ENCODE results near the gene MYH14. TPM values are rescaled to one million over a fixed set of nuclear protein-coding genes. Genes with fewer than 3 reads are reported as not detected.

The MYH14 gene
- total RNA-seq, 1 donor from 2014 or later: 146 TPM

GRCh38 chr19:50301607-50301971, 98.2 kb downstream of the MYH14 start:
- DNase-seq (peak; percentile 42), ATAC-seq (no peak)
- Histone ChIP-seq H3K27ac (no peak overlapping the region), H3K4me1 (no peaks in the 10 kb centered on the region), H3K36me3 (no peaks in the 10 kb centered on the region), H3K4me3 (no peak overlapping the region), H3K9me3 (no peaks in the 10 kb centered on the region), H3K27me3 (no peaks in the 10 kb centered on the region)
- no peak for TF ChIP-seq CTCF (IDR thresholded peaks at IDR 0.05)
- intact Hi-C loops (cut with DNase I): no loop called here

- intact Hi-C loops (cut with DNase I): no loop called here
- no peak for TF ChIP-seq CTCF (IDR thresholded peaks at IDR 0.05)
- Histone ChIP-seq H3K27me3 (no peaks in the 10 kb centered on the region), H3K36me3 (no peaks in the 10 kb centered on the region), H3K27ac (no peak overlapping the region), H3K9me3 (no peaks in the 10 kb centered on the region), H3K4me1 (no peaks in the 10 kb centered on the region), H3K4me3 (no peak overlapping the region)
- no peak for ATAC-seq
- no peak for DNase-seq
Measured at GRCh38 chr19:50303558-50303957, 100.1 kb downstream of the MYH14 start.

- H3K4me3 ChIP-seq: no peak overlapping the region
- H3K27ac ChIP-seq: no peak overlapping the region
- intact Hi-C loops (cut with DNase I): no loop called here
- no peaks in the 10 kb centered on the region for H3K4me1 ChIP-seq
- no peak for TF ChIP-seq CTCF (IDR thresholded peaks at IDR 0.05)
- H3K9me3 ChIP-seq: no peaks in the 10 kb centered on the region
- no peak for ATAC-seq
- peak; percentile 46 for DNase-seq
- H3K27me3 ChIP-seq: peaks cover 37% of the 10 kb centered on the region
- no peaks in the 10 kb centered on the region for H3K36me3 ChIP-seq
Measured at GRCh38 chr19:50308991-50309390, 105.6 kb downstream of the MYH14 start.

GRCh38 chr19:50309396-50310125, 106.1 kb downstream of the MYH14 start:
- intact Hi-C loops (cut with DNase I): no loop called here
- Histone ChIP-seq H3K9me3 (no peaks in the 10 kb centered on the region), H3K4me3 (no peak overlapping the region), H3K27ac (no peak overlapping the region), H3K27me3 (peaks cover 43% of the 10 kb centered on the region), H3K36me3 (no peaks in the 10 kb centered on the region), H3K4me1 (no peaks in the 10 kb centered on the region)
- no peak for TF ChIP-seq CTCF (IDR thresholded peaks at IDR 0.05)
- peak; percentile 60 for DNase-seq
- ATAC-seq: peak; percentile 5

- no peak for DNase-seq
- Histone ChIP-seq H3K9me3 (no peaks in the 10 kb centered on the region), H3K4me1 (no peaks in the 10 kb centered on the region), H3K27me3 (peaks cover 51% of the 10 kb centered on the region), H3K4me3 (no peak overlapping the region), H3K27ac (no peak overlapping the region), H3K36me3 (no peaks in the 10 kb centered on the region)
- TF ChIP-seq CTCF (IDR thresholded peaks at IDR 0.05): no peak
- ATAC-seq: no peak
- intact Hi-C loops (cut with DNase I): no loop called here
Measured at GRCh38 chr19:50310759-50311465, 107.5 kb downstream of the MYH14 start.

All from upper lobe of right lung (tissue), 1 donor.